HepG2 (cell line): Measurements from ENCODE around the gene ARHGAP26. TPM values are rescaled to one million over a fixed set of nuclear protein-coding genes. Genes with fewer than 3 reads are reported as not detected.

Experiments
- CENPT ChIP-seq: sonication (generic); formaldehyde crosslinking; IDR thresholded peaks from 2 replicates; pipeline ENCODE4 v1.8.0; 2022; ENCODE audit warnings: low read depth, mild to moderate bottlenecking, moderate library complexity, missing genetic modification reagents
- DMAP1 ChIP-seq: IDR thresholded peaks from 2 replicates; pipeline ENCODE4 v1.6.1; 2016
- GLI4 ChIP-seq: sonication (generic); formaldehyde crosslinking; IDR thresholded peaks from 2 replicates; pipeline ENCODE4 v1.5.1; 2020; ENCODE audit warnings: missing genetic modification reagents, mild to moderate bottlenecking, moderate library complexity, borderline replicate concordance
- HNF4A ChIP-seq: sonication (generic); formaldehyde crosslinking; IDR thresholded peaks from 2 replicates; pipeline ENCODE4 v1.4.0; 2020; ENCODE audit warnings: missing genetic modification reagents
- KLF11 ChIP-seq: IDR thresholded peaks from 2 replicates; pipeline ENCODE4 v1.6.1; 2016; ENCODE audit warnings: missing compliant biosample characterization
- NCOA2 ChIP-seq: sonication (generic); formaldehyde crosslinking; IDR thresholded peaks from 2 replicates; pipeline ENCODE4 v1.8.0; 2022; ENCODE audit warnings: inconsistent platforms
- NR2F6 ChIP-seq, 2 experiments: IDR thresholded peaks; 2 replicates each; pipeline ENCODE4 v1.6.1; 2016; ENCODE audit warnings: antibody characterized with exemption in 1 of 2, mild to moderate bottlenecking in 1 of 2
- RAD51 ChIP-seq: fragments of 450-650 bp; IDR thresholded peaks from 2 replicates; pipeline ENCODE4 v1.6.1; 2016; ENCODE audit warnings: borderline replicate concordance
- SIX1 ChIP-seq: sonication (generic); formaldehyde crosslinking; IDR thresholded peaks from 2 replicates; pipeline ENCODE4 v1.4.0; 2020; ENCODE audit warnings: missing genetic modification reagents, borderline replicate concordance
- SOX6 ChIP-seq, 2 experiments: fragments of 450-650 bp in 1 of 2; sonication (generic) in 1 of 2; formaldehyde crosslinking in 1 of 2; IDR thresholded peaks; 2 replicates each; pipeline versions ENCODE4 v1.4.0 to v1.6.1; 2017 to 2020; ENCODE audit warnings: antibody characterized with exemption in 1 of 2, mild to moderate bottlenecking in 1 of 2, missing genetic modification reagents in 1 of 2
- TBX3 ChIP-seq: fragments of 450-650 bp; IDR thresholded peaks from 2 replicates; pipeline ENCODE4 v1.6.1; 2017; ENCODE audit warnings: antibody characterized with exemption, mild to moderate bottlenecking, inconsistent platforms, borderline replicate concordance
- ZNF264 ChIP-seq: sonication (generic); formaldehyde crosslinking; IDR thresholded peaks from 2 replicates; pipeline ENCODE4 v1.4.0; 2020; ENCODE audit warnings: missing genetic modification reagents
- ZNF605 ChIP-seq: sonication (generic); formaldehyde crosslinking; IDR thresholded peaks from 2 replicates; pipeline ENCODE4 v1.8.0; 2022; ENCODE audit warnings: mild to moderate bottlenecking, missing genetic modification reagents
- polyA plus RNA-seq, 8 experiments: library from polyadenylated mRNA; depleted of rRNA in 3 of 8; stranded (reverse) in 7 of 8; unstranded in 1 of 8; fragments of >200 nt; fragmentation: Illumina TruSeq in 4 of 8; extraction: Trizol in 4 of 8; gene quantifications; 2 replicates each; pipeline versions ENCODE4 v1.2.1 to v1.2.3, GENCODE V29; 2011 to 2016; ENCODE audit warnings: low read depth in 4 of 8, missing spikeins in 1 of 8, mixed read lengths in 1 of 8; ENCODE audit not compliant: insufficient read depth in 1 of 8
- total RNA-seq, 5 experiments: library from RNA; depleted of rRNA; stranded (reverse); fragments of >200 nt; fragmentation: Illumina TruSeq; extraction: Trizol; gene quantifications; 2 replicates each; pipeline ENCODE4 v1.2.3, GENCODE V29; 2016; ENCODE audit warnings: low read depth in 1 of 5
- TF ChIP-seq, protein P1 (sequence below): sonication (generic); formaldehyde crosslinking; IDR thresholded peaks from 2 replicates; pipeline ENCODE4 v1.4.0; 2020; ENCODE audit warnings: mild to moderate bottlenecking, missing genetic modification reagents
- TF ChIP-seq, protein P2 (sequence below): sonication (generic); formaldehyde crosslinking; IDR thresholded peaks from 2 replicates; pipeline ENCODE4 v1.4.0; 2020; ENCODE audit warnings: missing genetic modification reagents, borderline replicate concordance
- TF ChIP-seq, protein P3 (sequence below): IDR thresholded peaks from 2 replicates; pipeline ENCODE4 v1.4.0; 2020; ENCODE audit warnings: mild to moderate bottlenecking, missing genetic modification reagents
- TF ChIP-seq, protein P4 (sequence below): sonication (generic); formaldehyde crosslinking; IDR thresholded peaks from 2 replicates; pipeline ENCODE4 v1.5.0; 2020; ENCODE audit warnings: mild to moderate bottlenecking, missing genetic modification reagents, moderate library complexity

ARHGAP26 gene
- total and polyA plus RNA-seq, 2 of the 13 experiments (the other 11 are each of a cell fraction or from before 2014, with no cell fraction given) = 9.6 to 18.2 TPM

DNA sequence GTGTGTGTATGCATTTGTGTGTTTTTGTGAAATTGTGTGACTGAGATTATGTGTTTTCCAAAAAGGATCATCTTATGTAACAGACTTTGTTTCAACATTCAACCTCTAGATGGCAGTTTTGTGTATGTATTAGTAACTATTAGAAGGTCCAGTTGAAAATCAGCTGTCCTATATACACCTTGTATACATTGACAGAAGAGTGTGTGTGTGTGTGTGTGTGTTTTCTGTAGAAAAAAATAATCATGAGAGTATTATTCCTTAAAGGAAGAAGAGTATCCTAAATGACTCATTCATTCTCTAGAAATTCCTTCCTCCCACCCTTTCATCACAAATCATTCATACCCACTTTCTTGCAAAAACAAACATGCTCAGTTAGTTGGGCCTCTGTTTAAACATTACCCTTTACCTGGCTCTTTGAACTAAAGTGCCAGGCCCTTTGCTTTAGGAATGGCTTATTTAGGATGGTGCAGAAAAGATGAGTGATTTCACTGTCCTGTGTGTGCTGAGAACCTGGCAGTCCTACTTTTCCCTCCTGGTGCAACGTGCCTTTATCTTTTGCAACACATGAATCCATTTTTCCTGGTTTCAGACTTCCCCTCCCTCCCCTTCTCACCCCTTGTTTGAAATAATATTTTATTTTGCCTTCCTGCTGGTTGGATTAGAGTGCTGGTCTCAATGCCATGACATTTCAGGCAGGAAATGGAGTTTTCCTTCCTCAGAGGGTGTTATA is 152.2 kb downstream of the ARHGAP26 start (continued):
- TF ChIP-seq, protein P1, sequence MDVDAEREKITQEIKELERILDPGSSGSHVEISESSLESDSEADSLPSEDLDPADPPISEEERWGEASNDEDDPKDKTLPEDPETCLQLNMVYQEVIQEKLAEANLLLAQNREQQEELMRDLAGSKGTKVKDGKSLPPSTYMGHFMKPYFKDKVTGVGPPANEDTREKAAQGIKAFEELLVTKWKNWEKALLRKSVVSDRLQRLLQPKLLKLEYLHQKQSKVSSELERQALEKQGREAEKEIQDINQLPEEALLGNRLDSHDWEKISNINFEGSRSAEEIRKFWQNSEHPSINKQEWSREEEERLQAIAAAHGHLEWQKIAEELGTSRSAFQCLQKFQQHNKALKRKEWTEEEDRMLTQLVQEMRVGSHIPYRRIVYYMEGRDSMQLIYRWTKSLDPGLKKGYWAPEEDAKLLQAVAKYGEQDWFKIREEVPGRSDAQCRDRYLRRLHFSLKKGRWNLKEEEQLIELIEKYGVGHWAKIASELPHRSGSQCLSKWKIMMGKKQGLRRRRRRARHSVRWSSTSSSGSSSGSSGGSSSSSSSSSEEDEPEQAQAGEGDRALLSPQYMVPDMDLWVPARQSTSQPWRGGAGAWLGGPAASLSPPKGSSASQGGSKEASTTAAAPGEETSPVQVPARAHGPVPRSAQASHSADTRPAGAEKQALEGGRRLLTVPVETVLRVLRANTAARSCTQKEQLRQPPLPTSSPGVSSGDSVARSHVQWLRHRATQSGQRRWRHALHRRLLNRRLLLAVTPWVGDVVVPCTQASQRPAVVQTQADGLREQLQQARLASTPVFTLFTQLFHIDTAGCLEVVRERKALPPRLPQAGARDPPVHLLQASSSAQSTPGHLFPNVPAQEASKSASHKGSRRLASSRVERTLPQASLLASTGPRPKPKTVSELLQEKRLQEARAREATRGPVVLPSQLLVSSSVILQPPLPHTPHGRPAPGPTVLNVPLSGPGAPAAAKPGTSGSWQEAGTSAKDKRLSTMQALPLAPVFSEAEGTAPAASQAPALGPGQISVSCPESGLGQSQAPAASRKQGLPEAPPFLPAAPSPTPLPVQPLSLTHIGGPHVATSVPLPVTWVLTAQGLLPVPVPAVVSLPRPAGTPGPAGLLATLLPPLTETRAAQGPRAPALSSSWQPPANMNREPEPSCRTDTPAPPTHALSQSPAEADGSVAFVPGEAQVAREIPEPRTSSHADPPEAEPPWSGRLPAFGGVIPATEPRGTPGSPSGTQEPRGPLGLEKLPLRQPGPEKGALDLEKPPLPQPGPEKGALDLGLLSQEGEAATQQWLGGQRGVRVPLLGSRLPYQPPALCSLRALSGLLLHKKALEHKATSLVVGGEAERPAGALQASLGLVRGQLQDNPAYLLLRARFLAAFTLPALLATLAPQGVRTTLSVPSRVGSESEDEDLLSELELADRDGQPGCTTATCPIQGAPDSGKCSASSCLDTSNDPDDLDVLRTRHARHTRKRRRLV = 0 out of 2 replicates have a peak, but pooled peaks have one; percentile 57
- TF ChIP-seq TBX3 (peak; percentile 66; the same call in 1 of the 2 replicates), CENPT (CRISPR knock-in tag) (no peak), SOX6 (IDR thresholded peaks at IDR 0.05) (no peak), SOX6 (CRISPR knock-in tag; IDR thresholded peaks at IDR 0.05) (peak; percentile 90), HNF4A (CRISPR knock-in tag) (peak; percentile 66), GLI4 (CRISPR knock-in tag) (no peak), SIX1 (CRISPR knock-in tag) (peak; percentile 50; the same call in 1 of the 2 replicates), DMAP1 (CRISPR knock-in tag) (0 out of 2 replicates have a peak, but pooled peaks have one; percentile 49), KLF11 (CRISPR knock-in tag) (peak; percentile 35; the same call in 1 of the 2 replicates), RAD51 (no peak), ZNF605 (CRISPR knock-in tag) (0 out of 2 replicates have a peak, but pooled peaks have one; percentile 29), NR2F6 (IDR thresholded peaks at IDR 0.05) (peak; percentile 63), NR2F6 (CRISPR knock-in tag; IDR thresholded peaks at IDR 0.05) (peak; percentile 44; the same call in 1 of the 2 replicates), NCOA2 (CRISPR knock-in tag) (peak; percentile 87), ZNF264 (peak; percentile 43; the same call in 1 of the 2 replicates)
- TF ChIP-seq, protein P2, sequence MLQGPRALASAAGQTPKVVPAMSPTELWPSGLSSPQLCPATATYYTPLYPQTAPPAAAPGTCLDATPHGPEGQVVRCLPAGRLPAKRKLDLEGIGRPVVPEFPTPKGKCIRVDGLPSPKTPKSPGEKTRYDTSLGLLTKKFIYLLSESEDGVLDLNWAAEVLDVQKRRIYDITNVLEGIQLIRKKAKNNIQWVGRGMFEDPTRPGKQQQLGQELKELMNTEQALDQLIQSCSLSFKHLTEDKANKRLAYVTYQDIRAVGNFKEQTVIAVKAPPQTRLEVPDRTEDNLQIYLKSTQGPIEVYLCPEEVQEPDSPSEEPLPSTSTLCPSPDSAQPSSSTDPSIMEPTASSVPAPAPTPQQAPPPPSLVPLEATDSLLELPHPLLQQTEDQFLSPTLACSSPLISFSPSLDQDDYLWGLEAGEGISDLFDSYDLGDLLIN (CRISPR knock-in tag) = no peak
- TF ChIP-seq, protein P3, sequence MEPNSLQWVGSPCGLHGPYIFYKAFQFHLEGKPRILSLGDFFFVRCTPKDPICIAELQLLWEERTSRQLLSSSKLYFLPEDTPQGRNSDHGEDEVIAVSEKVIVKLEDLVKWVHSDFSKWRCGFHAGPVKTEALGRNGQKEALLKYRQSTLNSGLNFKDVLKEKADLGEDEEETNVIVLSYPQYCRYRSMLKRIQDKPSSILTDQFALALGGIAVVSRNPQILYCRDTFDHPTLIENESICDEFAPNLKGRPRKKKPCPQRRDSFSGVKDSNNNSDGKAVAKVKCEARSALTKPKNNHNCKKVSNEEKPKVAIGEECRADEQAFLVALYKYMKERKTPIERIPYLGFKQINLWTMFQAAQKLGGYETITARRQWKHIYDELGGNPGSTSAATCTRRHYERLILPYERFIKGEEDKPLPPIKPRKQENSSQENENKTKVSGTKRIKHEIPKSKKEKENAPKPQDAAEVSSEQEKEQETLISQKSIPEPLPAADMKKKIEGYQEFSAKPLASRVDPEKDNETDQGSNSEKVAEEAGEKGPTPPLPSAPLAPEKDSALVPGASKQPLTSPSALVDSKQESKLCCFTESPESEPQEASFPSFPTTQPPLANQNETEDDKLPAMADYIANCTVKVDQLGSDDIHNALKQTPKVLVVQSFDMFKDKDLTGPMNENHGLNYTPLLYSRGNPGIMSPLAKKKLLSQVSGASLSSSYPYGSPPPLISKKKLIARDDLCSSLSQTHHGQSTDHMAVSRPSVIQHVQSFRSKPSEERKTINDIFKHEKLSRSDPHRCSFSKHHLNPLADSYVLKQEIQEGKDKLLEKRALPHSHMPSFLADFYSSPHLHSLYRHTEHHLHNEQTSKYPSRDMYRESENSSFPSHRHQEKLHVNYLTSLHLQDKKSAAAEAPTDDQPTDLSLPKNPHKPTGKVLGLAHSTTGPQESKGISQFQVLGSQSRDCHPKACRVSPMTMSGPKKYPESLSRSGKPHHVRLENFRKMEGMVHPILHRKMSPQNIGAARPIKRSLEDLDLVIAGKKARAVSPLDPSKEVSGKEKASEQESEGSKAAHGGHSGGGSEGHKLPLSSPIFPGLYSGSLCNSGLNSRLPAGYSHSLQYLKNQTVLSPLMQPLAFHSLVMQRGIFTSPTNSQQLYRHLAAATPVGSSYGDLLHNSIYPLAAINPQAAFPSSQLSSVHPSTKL (CRISPR knock-in tag) = peak; percentile 97
- TF ChIP-seq, protein P4, sequence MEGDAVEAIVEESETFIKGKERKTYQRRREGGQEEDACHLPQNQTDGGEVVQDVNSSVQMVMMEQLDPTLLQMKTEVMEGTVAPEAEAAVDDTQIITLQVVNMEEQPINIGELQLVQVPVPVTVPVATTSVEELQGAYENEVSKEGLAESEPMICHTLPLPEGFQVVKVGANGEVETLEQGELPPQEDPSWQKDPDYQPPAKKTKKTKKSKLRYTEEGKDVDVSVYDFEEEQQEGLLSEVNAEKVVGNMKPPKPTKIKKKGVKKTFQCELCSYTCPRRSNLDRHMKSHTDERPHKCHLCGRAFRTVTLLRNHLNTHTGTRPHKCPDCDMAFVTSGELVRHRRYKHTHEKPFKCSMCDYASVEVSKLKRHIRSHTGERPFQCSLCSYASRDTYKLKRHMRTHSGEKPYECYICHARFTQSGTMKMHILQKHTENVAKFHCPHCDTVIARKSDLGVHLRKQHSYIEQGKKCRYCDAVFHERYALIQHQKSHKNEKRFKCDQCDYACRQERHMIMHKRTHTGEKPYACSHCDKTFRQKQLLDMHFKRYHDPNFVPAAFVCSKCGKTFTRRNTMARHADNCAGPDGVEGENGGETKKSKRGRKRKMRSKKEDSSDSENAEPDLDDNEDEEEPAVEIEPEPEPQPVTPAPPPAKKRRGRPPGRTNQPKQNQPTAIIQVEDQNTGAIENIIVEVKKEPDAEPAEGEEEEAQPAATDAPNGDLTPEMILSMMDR (CRISPR knock-in tag) = peak; percentile 65
